ENCODE data around the gene UBE2V1.

DNA sequence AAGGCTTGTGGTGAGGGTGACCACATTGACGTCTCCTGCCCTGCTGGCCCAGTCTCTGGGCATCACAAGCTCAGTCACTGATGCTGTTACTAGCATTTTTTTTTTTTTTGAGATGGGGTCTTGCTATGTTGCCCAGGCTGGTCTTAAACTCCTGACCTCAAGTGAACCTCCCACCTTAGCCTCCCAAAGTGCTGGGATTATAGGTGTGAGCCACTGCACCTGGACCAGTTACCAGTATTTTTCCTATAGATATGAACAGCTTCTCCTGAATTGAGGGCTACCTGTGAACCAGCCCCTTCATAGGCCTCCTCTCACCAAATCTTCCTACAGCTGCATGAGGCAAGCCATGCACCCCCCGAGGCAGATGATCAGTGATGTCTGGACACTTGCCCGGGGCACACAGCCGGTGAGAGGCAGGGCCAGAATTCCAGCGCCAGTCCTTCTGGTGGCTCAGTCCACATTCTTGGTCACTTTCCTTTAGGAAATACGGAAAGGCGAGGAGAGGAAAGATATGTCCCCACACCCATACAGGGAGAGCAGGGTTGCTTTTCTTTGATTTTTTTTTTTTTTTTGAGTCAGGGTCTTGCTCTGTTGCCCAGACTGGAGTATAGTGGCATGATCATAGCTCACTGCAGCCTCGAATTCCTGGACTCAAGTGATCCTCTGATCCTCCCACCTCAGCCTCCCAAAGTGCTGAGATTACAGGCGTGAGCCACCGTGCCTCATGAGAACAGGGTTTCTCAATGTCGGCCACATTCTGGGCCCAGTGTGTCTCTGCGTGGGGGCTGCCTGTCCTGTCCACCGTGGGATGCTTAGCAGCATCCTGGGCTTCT, 50.7 kb downstream of the UBE2V1 start:
- TF ChIP-seq EP300 (IDR thresholded peaks at IDR 0.05; ENCODE audit: borderline replicate concordance) = no peak
- no peak for TF ChIP-seq MAX (IDR thresholded peaks at IDR 0.05)
- TF ChIP-seq CEBPB (IDR thresholded peaks at IDR 0.05) = no peak

All from Ishikawa (cell line).